HCT116 (cell line): Measurements from ENCODE around the gene CERS5. TPM values are rescaled to one million over a fixed set of nuclear protein-coding genes. Genes with fewer than 3 reads are reported as not detected.

Experiments used
- ATAC-seq: fragments of 200-7000 bp; cut with Tn5 transposase; 2 replicates; pipeline ENCODE4 v1.9.1; 2020; ENCODE audit warnings: mild to moderate bottlenecking, moderate library complexity
- BruUV-seq: library from RNA; stranded (reverse); fragments of 400-500 nt; replicated peaks from 2 replicates; lab custom pipeline; 2021; lab: Mats Ljungman, UMichigan
- CTCF ChIA-PET: fragments of 300-600 bp; sonication (Branson Sonifier 250); formaldehyde crosslinking; loops from one replicate; lab custom pipeline; 2021; ENCODE audit warnings: antibody characterized with exemption; lab: Charles Lee
- POLR2A ChIA-PET: fragments of 300-600, 350-600 bp; sonication (Branson Sonifier 250); formaldehyde crosslinking; loops from one replicate; lab custom pipeline; 2021; ENCODE audit warnings: antibody characterized with exemption; lab: Charles Lee
- RAD21 ChIA-PET, 2 experiments: fragments of 300-600 bp; sonication (Branson Sonifier 250); formaldehyde crosslinking; loops; one replicate each; lab custom pipeline; 2023; ENCODE audit warnings: low total read pairs in 2 of 2; ENCODE audit not compliant: uncharacterized antibody in 2 of 2, unreplicated experiment in 2 of 2, low non-redundant PET in 1 of 2; lab: Charles Lee
- DNase-seq: peaks from one replicate; pipeline ENCODE4 v3.0.0-alpha.2; 2010; ENCODE audit warnings: low read depth, low spot score
- H2AFZ ChIP-seq: fragments of 200-600 bp; shearing (Covaris generic), sonication (generic); 2 replicates; pipeline ENCODE4 v1.6.1; 2017; ENCODE audit warnings: low read depth, mixed run types, mixed read lengths, antibody characterized with exemption, low read length; ENCODE audit not compliant: poor library complexity, severe bottlenecking
- H3K27ac ChIP-seq: 2 replicates; pipeline ENCODE4 v1.5.1; 2012; ENCODE audit warnings: low read depth, low read length
- H3K27me3 ChIP-seq: fragments of 200-600 bp; sonication (generic); 2 replicates; pipeline ENCODE4 v1.6.1; 2016; ENCODE audit warnings: mixed run types, low read length, mixed read lengths; ENCODE audit not compliant: insufficient read depth
- H3K36me3 ChIP-seq, 2 experiments: fragments of 200-500 bp in 1 of 2; fragments of 200-600 bp in 1 of 2; sonication (Bioruptor generic) in 1 of 2; sonication (generic) in 1 of 2; 2 replicates each; pipeline versions ENCODE4 v1.5.1 to v1.6.1; 2014 to 2016; ENCODE audit warnings: low read length in 2 of 2, inconsistent platforms in 1 of 2, mixed read lengths in 1 of 2, mixed run types in 1 of 2; ENCODE audit not compliant: insufficient read depth in 2 of 2, control insufficient read depth in 1 of 2
- H3K4me1 ChIP-seq, 2 experiments: fragments of 200-600 bp in 1 of 2; sonication (generic) in 1 of 2; 2 replicates each; pipeline versions ENCODE4 v1.5.1 to v1.6.1; 2012 to 2017; ENCODE audit warnings: low read length in 2 of 2, inconsistent platforms in 1 of 2, mild to moderate bottlenecking in 1 of 2, mixed read lengths in 1 of 2, mixed run types in 1 of 2, moderate library complexity in 1 of 2; ENCODE audit not compliant: insufficient read depth in 2 of 2, control insufficient read depth in 1 of 2
- H3K4me2 ChIP-seq: fragments of 200-600 bp; sonication (generic); 2 replicates; pipeline ENCODE4 v1.6.1; 2017; ENCODE audit warnings: mixed run types, low read length, mixed read lengths
- H3K4me3 ChIP-seq, 2 experiments: fragments of 200-600 bp in 1 of 2; sonication (generic) in 1 of 2; replicated peaks in 1 of 2; 2 replicates each; pipeline ENCODE4 v1.5.1; 2011 to 2016; ENCODE audit warnings: low read length in 2 of 2, control low read depth in 1 of 2, low read depth in 1 of 2, mild to moderate bottlenecking in 1 of 2, mixed read lengths in 1 of 2, mixed run types in 1 of 2
- H3K79me2 ChIP-seq: fragments of 200-600 bp; sonication (generic); 2 replicates; pipeline ENCODE4 v1.6.1; 2017; ENCODE audit warnings: mild to moderate bottlenecking, mixed run types, low read length, moderate library complexity, mixed read lengths; ENCODE audit not compliant: insufficient read depth
- H3K9ac ChIP-seq: fragments of 200-600 bp; sonication (generic); 2 replicates; pipeline ENCODE4 v1.6.1; 2016; ENCODE audit warnings: low read length, mixed read lengths
- H3K9me2 ChIP-seq: fragments of 200-600 bp; sonication (generic), shearing (Covaris generic); 2 replicates; pipeline ENCODE4 v1.6.1; 2017; ENCODE audit warnings: mixed run types, mild to moderate bottlenecking, moderate library complexity; ENCODE audit not compliant: insufficient read depth
- H3K9me3 ChIP-seq, 2 experiments: fragments of 200-500 bp in 1 of 2; fragments of 200-600 bp in 1 of 2; sonication (Bioruptor generic) in 1 of 2; sonication (generic) in 1 of 2; 2 replicates each; pipeline ENCODE4 v1.6.1; 2014 to 2017; ENCODE audit warnings: low read length in 2 of 2, mixed read lengths in 2 of 2, inconsistent platforms in 1 of 2, low read depth in 1 of 2, mild to moderate bottlenecking in 1 of 2, mixed run types in 1 of 2, moderate library complexity in 1 of 2; ENCODE audit not compliant: control insufficient read depth in 1 of 2, insufficient read depth in 1 of 2
- H4K20me1 ChIP-seq: fragments of 200-600 bp; sonication (generic), shearing (Covaris generic); 2 replicates; pipeline ENCODE4 v1.6.1; 2017; ENCODE audit warnings: mixed run types, mild to moderate bottlenecking, moderate library complexity; ENCODE audit not compliant: insufficient read depth
- CBX3 ChIP-seq: IDR thresholded peaks from 2 replicates; pipeline ENCODE4 v1.6.1; 2012; ENCODE audit warnings: low read depth
- CEBPB ChIP-seq: IDR thresholded peaks from 2 replicates; pipeline ENCODE4 v1.6.1; 2012; ENCODE audit warnings: low read depth
- CTCF ChIP-seq, 3 experiments: fragments of 200-600 bp in 1 of 3; sonication (generic) in 1 of 3; IDR thresholded peaks in 2 of 3; conservative IDR thresholded peaks in 1 of 3; 2 replicates each; pipeline ENCODE4 v1.5.1; 2012 to 2017; ENCODE audit warnings: low read depth in 2 of 3, low read length in 2 of 3, antibody characterized with exemption in 1 of 3, borderline replicate concordance in 1 of 3, control low read depth in 1 of 3, mild to moderate bottlenecking in 1 of 3, mixed read lengths in 1 of 3, mixed run types in 1 of 3, moderate library complexity in 1 of 3; ENCODE audit not compliant: insufficient read depth in 1 of 3
- EGR1 ChIP-seq: IDR thresholded peaks from 2 replicates; pipeline ENCODE4 v1.6.1; 2012; ENCODE audit warnings: low read depth
- EZH2 ChIP-seq: fragments of 200-600 bp; sonication (generic); IDR thresholded peaks from 2 replicates; pipeline ENCODE4 v1.6.1; 2017; ENCODE audit warnings: antibody characterized with exemption, mixed run types
- EZH2phosphoT487 ChIP-seq: fragments of 200-600 bp; IDR thresholded peaks from 2 replicates; pipeline ENCODE4 v1.6.1; 2018; ENCODE audit warnings: antibody characterized with exemption, borderline replicate concordance
- FOSL1 ChIP-seq: IDR thresholded peaks from 2 replicates; pipeline ENCODE4 v1.6.1; 2012; ENCODE audit warnings: low read depth
- JUND ChIP-seq: IDR thresholded peaks from 2 replicates; pipeline ENCODE4 v1.6.1; 2012
- POLR2A ChIP-seq: IDR thresholded peaks from 2 replicates; pipeline ENCODE4 v1.7.0; 2011; ENCODE audit warnings: borderline replicate concordance; ENCODE audit not compliant: insufficient read depth, insufficient read length; ENCODE audit errors: extremely low read depth
- RAD21 ChIP-seq: IDR thresholded peaks from 2 replicates; pipeline ENCODE4 v1.6.1; 2012; ENCODE audit warnings: low read depth, mild to moderate bottlenecking
- REST ChIP-seq: IDR thresholded peaks from 2 replicates; pipeline ENCODE4 v1.6.1; 2012; ENCODE audit warnings: low read depth
- SIN3A ChIP-seq: IDR thresholded peaks from 2 replicates; pipeline ENCODE4 v1.6.1; 2012; ENCODE audit warnings: low read depth
- SP1 ChIP-seq: IDR thresholded peaks from 2 replicates; pipeline ENCODE4 v1.6.1; 2012; ENCODE audit warnings: low read depth
- SRF ChIP-seq: IDR thresholded peaks from 2 replicates; pipeline ENCODE4 v1.6.1; 2012; ENCODE audit warnings: low read depth
- TCF7L2 ChIP-seq: IDR thresholded peaks from 2 replicates; pipeline ENCODE4 v1.7.0; 2011; ENCODE audit warnings: borderline replicate concordance, inconsistent platforms; ENCODE audit not compliant: insufficient read depth, insufficient read length; ENCODE audit errors: extremely low read depth
- ZBTB33 ChIP-seq: IDR thresholded peaks from 2 replicates; pipeline ENCODE4 v1.6.1; 2011; ENCODE audit warnings: mild to moderate bottlenecking, low read length, moderate library complexity; ENCODE audit not compliant: insufficient replicate concordance; ENCODE audit errors: extremely low read depth
- ZFX ChIP-seq: fragments of 450-650 bp; IDR thresholded peaks from 2 replicates; pipeline ENCODE4 v1.6.1; 2017
- ZNF274 ChIP-seq: fragments of 200-500 bp; sonication (Bioruptor generic); IDR thresholded peaks from 2 replicates; pipeline ENCODE4 v1.6.1; 2014; ENCODE audit warnings: mild to moderate bottlenecking, low read depth, low read length, inconsistent platforms
- intact Hi-C: fragments of 100-400 bp; cut with micrococcal nuclease; formaldehyde crosslinking; loops from 2 replicates; pipeline ENCODE4 v1.10.0; 2022
- total RNA-seq: library from RNA; stranded (reverse); gene quantifications from one replicate; pipeline ENCODE4 v1.2.1, GENCODE V29; 2021; ENCODE audit not compliant: unreplicated experiment
- TF ChIP-seq, protein P1 (sequence below): IDR thresholded peaks from 2 replicates; pipeline ENCODE4 v1.6.1; 2012
- TF ChIP-seq, protein P2 (sequence below): IDR thresholded peaks from 2 replicates; pipeline ENCODE4 v1.6.1; 2012

The CERS5 gene
- total RNA-seq, 1 experiment from 2014 or later = 33.4 TPM

GRCh38 chr12:50203691-50204090, 36.5 kb upstream of the CERS5 start:
- H3K27ac ChIP-seq = peak overlapping the region; percentile 91
- H3K4me1 ChIP-seq = peaks cover 34 to 53% of the 10 kb centered on the region in 2 experiments
- no peaks in the 10 kb centered on the region for H3K9me3 ChIP-seq
- CTCF ChIA-PET = no interaction called here
- peaks cover 4 to 13% of the 10 kb centered on the region in 2 experiments; a peak in 3 of 4 replicates for H3K36me3 ChIP-seq
- peak overlapping the region; percentile 86 for H3K9ac ChIP-seq
- POLR2A ChIA-PET = no interaction called here
- peak overlapping the region; percentile 93 for H3K4me2 ChIP-seq
- no peak overlapping the region for H2AFZ ChIP-seq
- ATAC-seq (no peak), DNase-seq (no peak)
- no peaks in the 10 kb centered on the region for H3K9me2 ChIP-seq
- no TSS peak for BruUV-seq
- intact Hi-C loops = loop anchor here (2.0 to 5.0 kb wide), 2 partner anchors 43 to 109 kb away; no protein-coding TSS in a partner anchor
- RAD21 ChIA-PET = no interaction called here
- no peak overlapping the region for H3K4me3 ChIP-seq
- no peaks in the 10 kb centered on the region for H4K20me1 ChIP-seq
- no peaks in the 10 kb centered on the region for H3K27me3 ChIP-seq
- H3K79me2 ChIP-seq = peaks cover 15% of the 10 kb centered on the region
- TF ChIP-seq SIN3A (no peak), ZNF274 (no peak), ZBTB33 (no peak), RAD21 (no peak), EGR1 (no peak), FOSL1 (no peak), CBX3 (no peak), SP1 (no peak), REST (no peak), ZFX (no peak), CTCF (IDR thresholded peaks at IDR 0.05 in 2 of 3, conservative IDR thresholded peaks at IDR 0.05 in 1 of 3; ENCODE audit: borderline replicate concordance in 1 of 3, insufficient read depth in 1 of 3, low read depth in 2 of 3, low read length in 2 of 3) (no peak), SRF (no peak), CEBPB (no peak), POLR2A (no peak), TCF7L2 (no peak), JUND (no peak), EZH2 (no peak), EZH2phosphoT487 (no peak)
- TF ChIP-seq, protein P1, sequence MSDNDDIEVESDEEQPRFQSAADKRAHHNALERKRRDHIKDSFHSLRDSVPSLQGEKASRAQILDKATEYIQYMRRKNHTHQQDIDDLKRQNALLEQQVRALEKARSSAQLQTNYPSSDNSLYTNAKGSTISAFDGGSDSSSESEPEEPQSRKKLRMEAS = no peak
- TF ChIP-seq, protein P2, sequence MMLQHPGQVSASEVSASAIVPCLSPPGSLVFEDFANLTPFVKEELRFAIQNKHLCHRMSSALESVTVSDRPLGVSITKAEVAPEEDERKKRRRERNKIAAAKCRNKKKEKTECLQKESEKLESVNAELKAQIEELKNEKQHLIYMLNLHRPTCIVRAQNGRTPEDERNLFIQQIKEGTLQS = no peak
